Pancreas (tissue), 10 donors: ENCODE measurements around the gene PLEKHA1. TPM values are rescaled to one million over a fixed set of nuclear protein-coding genes. Genes with fewer than 3 reads are reported as not detected.

Source experiments
- ATAC-seq, 4 donors: fragments of 200-7000 bp; cut with Tn5 transposase; one replicate each; pipeline versions ENCODE4 v1.8.0 to v1.9.1; 2020; ENCODE audit warnings: mild to moderate bottlenecking in 4 of 4, moderate library complexity in 4 of 4
- DNase-seq, 6 donors: peaks; one replicate each; pipeline ENCODE4 v3.0.0-alpha.2; 2020
- FAIRE-seq: peaks from 2 replicates; lab custom pipeline; 2012; peaks lifted over from hg19 to GRCh38; lab: Jason Lieb, UNC
- H3K27ac ChIP-seq, 4 donors: fragments of 200-600 bp; sonication (generic); 1 replicate in 3 of 4; 2 replicates in 1 of 4; pipeline versions ENCODE4 v1.5.0 to v1.8.0; 2020
- H3K27me3 ChIP-seq, 4 donors: fragments of 200-600 bp; one replicate each; pipeline ENCODE4 v1.8.0; 2021
- H3K36me3 ChIP-seq, 3 donors: fragments of 200-600 bp; sonication (generic) in 1 of 3; one replicate each; pipeline versions ENCODE4 v1.5.0 to v1.8.0; 2020 to 2021
- H3K4me1 ChIP-seq, 3 donors: fragments of 200-600 bp; one replicate each; pipeline ENCODE4 v1.8.0; 2021
- H3K4me3 ChIP-seq, 4 donors: fragments of 200-600 bp; sonication (generic) in 2 of 4; one replicate each; pipeline versions ENCODE4 v1.5.0 to v1.8.0; 2020 to 2021
- H3K9me3 ChIP-seq, 4 donors: fragments of 200-600 bp; one replicate each; pipeline ENCODE4 v1.8.0; 2021
- WGBS, 2 donors: extraction: QIAGEN DNeasy Blood & Tissue Kit; methylation state at CpG; one replicate each; pipeline ENCODE4 v1.1.7; 2013; 5-methylcytosine and 5-hydroxymethylcytosine counted together
- intact Hi-C, 3 donors: fragments of 100-400 bp; cut with DNase I; formaldehyde crosslinking; loops; one replicate each; pipeline versions ENCODE4 v1.11.1 to v1.14.2; 2022
- polyA plus RNA-seq, 2 donors: library from polyadenylated mRNA; stranded (reverse); fragments of 200-250 nt; gene quantifications; one replicate each; pipeline ENCODE4 v1.2.3, GENCODE V29; 2013
- total RNA-seq, 6 donors: library from RNA; stranded (reverse); fragmentation: NEBNext Ultra II Directional in 4 of 6; extraction: Animal tissue kit (Norgen Biotek cat#: 25700) in 4 of 6; gene quantifications; one replicate each; pipeline versions ENCODE4 v1.2.1 to v1.2.4, GENCODE V29; 2021 to 2023
- TF ChIP-seq, protein P1 (sequence below), 4 donors: fragments of 200-600 bp; sonication (generic) in 3 of 4; IDR thresholded peaks; one replicate each; pipeline versions ENCODE4 v1.5.0 to v1.8.0; 2021; ENCODE audit warnings: antibody characterized with exemption in 4 of 4
- donor health status: healthy with polysubstance abuse.
- donor health status: DM: no; HTN: no; CAD: no; lungs with moderate emphysema.
- donor health status: DM: no; HTN: no; CAD: no.
- donor health status: control.
- donor health status: control.
- donor health status: Bipolar disorder and iron deficiency.
- donor health status: DM: yes; HTN: yes; CAD: no.
- donor health status: DM: no; HTN: no; CAD: no.
- donor health status: DM: no; HTN: no; CAD: no.
- donor health status: DM: yes; HTN: yes; CAD: no.

PLEKHA1 gene
- total and polyA plus RNA-seq, 8 donors: 8.8 to 31.6 (median 20.4) TPM

DNA sequence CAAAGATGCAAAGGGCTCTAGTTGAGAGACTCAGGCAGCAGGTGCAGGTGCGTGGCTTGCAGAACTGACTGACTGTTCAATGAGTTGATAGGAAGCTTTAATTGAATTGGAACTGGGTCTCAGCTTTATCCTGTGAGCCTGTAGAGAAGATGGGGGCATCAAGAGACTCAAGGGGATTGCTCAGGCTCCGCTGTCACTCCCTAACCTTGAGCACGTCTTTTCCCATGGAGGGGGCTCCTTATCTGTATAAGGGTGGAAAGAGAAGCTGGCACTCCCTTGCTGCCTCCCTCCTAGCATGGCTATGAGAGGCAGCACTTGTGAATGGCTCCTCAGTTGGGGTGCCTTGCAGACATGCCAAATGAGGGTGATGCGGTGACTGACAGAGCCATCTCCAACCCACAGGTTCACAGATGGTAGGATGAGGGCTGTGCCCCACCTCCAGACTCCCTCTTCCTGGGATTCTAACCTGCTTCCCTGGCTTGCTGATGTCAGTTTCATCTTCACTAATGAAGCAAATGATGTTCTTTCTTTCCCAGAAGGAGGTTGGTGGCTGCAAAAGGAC, 12.4 kb upstream of the PLEKHA1 start:
- intact Hi-C loops: no loop called here
- TF ChIP-seq, protein P1, sequence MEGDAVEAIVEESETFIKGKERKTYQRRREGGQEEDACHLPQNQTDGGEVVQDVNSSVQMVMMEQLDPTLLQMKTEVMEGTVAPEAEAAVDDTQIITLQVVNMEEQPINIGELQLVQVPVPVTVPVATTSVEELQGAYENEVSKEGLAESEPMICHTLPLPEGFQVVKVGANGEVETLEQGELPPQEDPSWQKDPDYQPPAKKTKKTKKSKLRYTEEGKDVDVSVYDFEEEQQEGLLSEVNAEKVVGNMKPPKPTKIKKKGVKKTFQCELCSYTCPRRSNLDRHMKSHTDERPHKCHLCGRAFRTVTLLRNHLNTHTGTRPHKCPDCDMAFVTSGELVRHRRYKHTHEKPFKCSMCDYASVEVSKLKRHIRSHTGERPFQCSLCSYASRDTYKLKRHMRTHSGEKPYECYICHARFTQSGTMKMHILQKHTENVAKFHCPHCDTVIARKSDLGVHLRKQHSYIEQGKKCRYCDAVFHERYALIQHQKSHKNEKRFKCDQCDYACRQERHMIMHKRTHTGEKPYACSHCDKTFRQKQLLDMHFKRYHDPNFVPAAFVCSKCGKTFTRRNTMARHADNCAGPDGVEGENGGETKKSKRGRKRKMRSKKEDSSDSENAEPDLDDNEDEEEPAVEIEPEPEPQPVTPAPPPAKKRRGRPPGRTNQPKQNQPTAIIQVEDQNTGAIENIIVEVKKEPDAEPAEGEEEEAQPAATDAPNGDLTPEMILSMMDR (IDR thresholded peaks at IDR 0.05): no peak
- 83 to 84% methylated on average over 4 of the region's 4 CpGs for WGBS, 2 donors
- no peak for FAIRE-seq
- H3K27me3 ChIP-seq: no peaks in the 10 kb centered on the region
- DNase-seq: no peak
- H3K4me1 ChIP-seq: no peaks in the 10 kb centered on the region
- ATAC-seq: no peak
- no peaks in the 10 kb centered on the region for H3K9me3 ChIP-seq
- H3K36me3 ChIP-seq: no peaks in the 10 kb centered on the region
- no peak overlapping the region for H3K4me3 ChIP-seq
- no peak overlapping the region for H3K27ac ChIP-seq

DNA sequence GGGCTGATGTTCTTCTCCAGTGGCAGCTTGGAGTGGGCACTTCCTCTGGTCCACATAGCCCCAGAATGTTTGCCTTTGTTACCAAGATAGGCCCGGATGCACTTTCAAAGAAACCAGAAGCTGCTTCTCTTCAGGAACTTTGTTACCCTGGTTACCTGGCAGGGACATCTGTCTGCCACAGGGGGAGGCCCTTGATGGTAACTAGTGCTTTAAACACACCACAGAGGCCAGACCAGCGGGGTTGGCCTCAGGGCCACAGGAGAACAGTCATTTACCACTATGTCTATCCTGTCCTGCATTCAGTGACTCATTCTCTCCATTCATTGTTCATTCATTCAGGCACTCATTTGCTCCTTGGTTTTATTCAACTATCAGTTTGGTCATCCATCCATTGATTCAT, 11.9 kb upstream of the PLEKHA1 start:
- no peak overlapping the region for H3K27ac ChIP-seq
- no peaks in the 10 kb centered on the region for H3K27me3 ChIP-seq
- DNase-seq (no peak), ATAC-seq (no peak), FAIRE-seq (no peak)
- no peaks in the 10 kb centered on the region for H3K4me1 ChIP-seq
- no peaks in the 10 kb centered on the region for H3K9me3 ChIP-seq
- WGBS, 2 donors: 26 to 29% methylated on average over 2 of the region's 2 CpGs
- TF ChIP-seq, protein P1 (IDR thresholded peaks at IDR 0.05): no peak
- H3K36me3 ChIP-seq: no peaks in the 10 kb centered on the region
- no peak overlapping the region for H3K4me3 ChIP-seq
- intact Hi-C loops: no loop called here

DNA sequence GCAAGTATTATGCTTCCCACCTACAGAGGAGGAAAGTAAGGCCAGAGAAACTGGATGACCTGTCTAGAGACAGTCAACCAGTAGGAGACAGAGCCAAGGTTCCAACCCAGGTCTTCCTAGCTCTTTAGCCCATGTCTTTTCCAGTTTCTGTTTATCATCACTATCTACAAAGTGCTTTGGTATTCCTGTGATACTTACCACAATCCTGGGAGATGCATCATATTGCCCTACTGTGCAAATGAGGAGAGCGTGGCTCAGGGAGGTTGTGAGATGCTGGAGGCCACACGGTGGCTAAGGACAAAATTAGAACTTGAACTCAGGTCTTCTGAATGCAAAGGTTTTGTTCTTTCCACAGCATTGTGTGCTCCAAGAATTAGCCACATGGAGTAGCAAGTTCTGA, 11.2 kb upstream of the PLEKHA1 start:
- no peak for DNase-seq
- Histone ChIP-seq H3K4me1 (no peaks in the 10 kb centered on the region), H3K9me3 (no peaks in the 10 kb centered on the region), H3K4me3 (no peak overlapping the region), H3K36me3 (no peaks in the 10 kb centered on the region), H3K27ac (no peak overlapping the region), H3K27me3 (no peaks in the 10 kb centered on the region)
- TF ChIP-seq, protein P1 (IDR thresholded peaks at IDR 0.05): no peak
- FAIRE-seq: no peak
- WGBS, 2 donors: 83 to 87% methylated on average over 2 of the region's 2 CpGs
- no peak for ATAC-seq
- intact Hi-C loops: no loop called here

DNA sequence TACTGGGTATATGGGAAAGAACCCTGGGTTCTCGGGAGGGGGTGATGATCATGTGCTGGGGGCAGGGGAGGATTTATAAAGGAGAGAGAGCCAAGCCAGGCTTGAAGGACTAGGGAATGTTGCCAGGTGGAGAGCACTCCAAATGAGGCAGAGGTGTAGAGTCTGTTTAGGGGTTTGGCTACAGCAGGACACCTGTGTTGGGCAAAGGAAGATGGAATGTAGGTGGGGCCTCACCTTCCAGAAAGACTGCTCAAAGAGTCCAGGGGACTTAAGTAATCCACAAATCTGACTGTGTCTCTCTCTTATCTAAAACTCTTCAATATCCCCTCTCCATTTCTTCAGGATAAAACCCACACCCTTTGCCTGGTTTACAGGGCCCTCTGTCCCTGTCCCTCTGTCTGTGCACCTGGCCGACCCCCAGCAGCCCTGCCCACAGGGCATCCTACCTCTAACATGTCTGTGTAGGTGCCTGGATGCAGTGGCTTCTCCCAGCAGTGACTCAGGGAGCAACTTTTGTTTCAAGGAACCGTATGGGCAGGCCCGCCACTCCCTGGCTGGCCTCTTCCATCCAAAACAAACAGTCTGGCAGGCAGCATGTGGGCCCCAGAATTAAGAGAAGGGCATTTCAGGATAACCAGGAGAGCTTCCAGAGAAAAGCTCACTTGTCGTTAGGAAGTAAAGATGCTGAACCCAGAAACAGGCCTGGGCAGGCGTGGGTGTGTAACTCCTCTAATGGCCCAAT, 10.6 kb upstream of the PLEKHA1 start:
- ATAC-seq (no peak), DNase-seq (no peak), FAIRE-seq (no peak)
- Histone ChIP-seq H3K27ac (no peak overlapping the region), H3K4me3 (no peak overlapping the region), H3K36me3 (no peaks in the 10 kb centered on the region), H3K9me3 (no peaks in the 10 kb centered on the region), H3K27me3 (no peaks in the 10 kb centered on the region), H3K4me1 (no peaks in the 10 kb centered on the region)
- intact Hi-C loops: no loop called here
- TF ChIP-seq, protein P1 (IDR thresholded peaks at IDR 0.05): no peak
- WGBS, 2 donors: 75 to 82% methylated on average over 6 of the region's 6 CpGs
